Thoracic aorta (tissue), 2 donors: ENCODE data around the gene SCN3B. TPM values are rescaled to one million over a fixed set of nuclear protein-coding genes. Genes with fewer than 3 reads are reported as not detected.

Experiments used
- ATAC-seq: fragments of 150-250 bp; one replicate; pipeline ENCODE4 v1.8.0; 2017; ENCODE audit warnings: low read depth; ENCODE audit not compliant: insufficient number of reproducible peaks, low FRiP score
- DNase-seq: peaks from one replicate; pipeline ENCODE4 v3.0.0-alpha.2; 2020; ENCODE audit warnings: low spot score
- H3K27ac ChIP-seq, 2 donors: fragments of 200-600 bp; sonication (generic); 1 replicate in 1 of 2; 2 replicates in 1 of 2; pipeline ENCODE4 v1.5.1; 2016; ENCODE audit warnings: mild to moderate bottlenecking in 2 of 2, moderate library complexity in 2 of 2
- H3K27me3 ChIP-seq: fragments of 200-600 bp; sonication (generic); replicated peaks from 2 replicates; pipeline ENCODE4 v1.6.0; 2016; ENCODE audit warnings: mild to moderate bottlenecking; ENCODE audit not compliant: insufficient read depth
- H3K36me3 ChIP-seq: fragments of 200-600 bp; sonication (generic); one replicate; pipeline ENCODE4 v1.5.1; 2016
- H3K4me1 ChIP-seq, 2 donors: fragments of 200-600 bp; sonication (generic); 1 replicate in 1 of 2; 2 replicates in 1 of 2; pipeline versions ENCODE4 v1.5.1 to v1.6.0; 2016; ENCODE audit warnings: low read depth in 2 of 2, mild to moderate bottlenecking in 1 of 2; ENCODE audit not compliant: control insufficient read depth in 1 of 2
- H3K4me3 ChIP-seq: fragments of 200-600 bp; sonication (generic); 2 replicates; pipeline ENCODE4 v1.5.1; 2016; ENCODE audit warnings: mild to moderate bottlenecking
- H3K9me3 ChIP-seq: fragments of 200-600 bp; sonication (generic); 2 replicates; pipeline ENCODE4 v1.5.1; 2016
- CTCF ChIP-seq: fragments of 200-600 bp; sonication (generic); IDR thresholded peaks from one replicate; pipeline ENCODE4 v1.5.1; 2019; ENCODE audit warnings: antibody characterized with exemption
- total RNA-seq, 2 donors: library from RNA; depleted of rRNA; stranded (reverse); fragments of >200 nt; gene quantifications; one replicate each; pipeline versions ENCODE4 v1.1.0 to v1.2.3, GENCODE V29; 2016

The SCN3B gene
- total RNA-seq, 2 donors from 2014 or later: 0.35 TPM; not detected in 1

- Histone ChIP-seq H3K9me3 (no peaks in the 10 kb centered on the region), H3K4me3 (no peak overlapping the region), H3K27ac (no peak overlapping the region), H3K4me1 (no peaks in the 10 kb centered on the region), H3K36me3 (no peaks in the 10 kb centered on the region), H3K27me3 (no peaks in the 10 kb centered on the region)
- DNase-seq (no peak), ATAC-seq (no peak)
- TF ChIP-seq CTCF: no peak
These were observed 74.3 kb downstream of the SCN3B start for GRCh38 chr11:123580137-123580536.

GRCh38 chr11:123579482-123579812 lies 75.0 kb downstream of the SCN3B start:
- no peaks in the 10 kb centered on the region for H3K9me3 ChIP-seq
- no peak overlapping the region for H3K4me3 ChIP-seq
- H3K27ac ChIP-seq: no peak overlapping the region
- H3K36me3 ChIP-seq: no peaks in the 10 kb centered on the region
- H3K27me3 ChIP-seq: no peaks in the 10 kb centered on the region
- ATAC-seq (no peak), DNase-seq (no peak)
- no peaks in the 10 kb centered on the region for H3K4me1 ChIP-seq
- TF ChIP-seq CTCF: no peak

Other genes with a start within 250 kb of the SCN3B start
- gene GRAMD1B, start 224.4 kb downstream of the SCN3B start, total RNA-seq: 1 to 10 TPM; 2.1 to 5.7 TPM
- gene ZNF202, start 87.0 kb upstream of the SCN3B start, total RNA-seq: 10 to 100 TPM in 1 of 2 donors, 1 to 10 TPM in 1; 3.9 to 10.9 TPM
- gene OR6X1, start 99.9 kb upstream of the SCN3B start, total RNA-seq: not detected
- gene OR6M1, start 151.7 kb upstream of the SCN3B start, total RNA-seq: not detected
- not detected for gene TMEM225, start 231.0 kb upstream of the SCN3B start, total RNA-seq
- not detected for gene OR8D4, start 247.5 kb upstream of the SCN3B start, total RNA-seq